ENCODE measurements around the gene NFIB. TPM values are rescaled to one million over a fixed set of nuclear protein-coding genes. Genes with fewer than 3 reads are reported as not detected.

NFIB gene
- total RNA-seq, 1 experiment from 2014 or later, result 75.8 TPM

- Mint-ChIP-seq H3K4me1 (ENCODE audit: low read depth, unreplicated experiment) (no peaks in the 10 kb centered on the region), H3K27me3 (ENCODE audit: unreplicated experiment) (no peaks in the 10 kb centered on the region), H3K9me3 (ENCODE audit: low read depth, unreplicated experiment) (no peaks in the 10 kb centered on the region), H3K4me3 (ENCODE audit: low read depth, unreplicated experiment) (no peak overlapping the region), H3K36me3 (ENCODE audit: insufficient read depth, unreplicated experiment) (no peaks in the 10 kb centered on the region), H3K27ac (ENCODE audit: unreplicated experiment) (no peak overlapping the region)
- DNase-seq, result no peak
- no TSS peak for BruUV-seq (replicated peaks)
- CTCF ChIA-PET, result interaction anchor here (0.6 kb wide), 1 partner anchor 236 kb away, joined by 5 read pairs; no protein-coding TSS in a partner anchor
- no peak for TF ChIP-seq CTCF (IDR thresholded peaks at IDR 0.05; ENCODE audit: unreplicated experiment)
- intact Hi-C loops (cut with micrococcal nuclease; ENCODE audit: unreplicated experiment), result no loop called here
Observed at GRCh38 chr9:14082732-14083131, 231.2 kb downstream of the NFIB start.

GRCh38 chr9:14081745-14082144 is 232.2 kb downstream of the NFIB start:
- no peak overlapping the region for H3K27ac Mint-ChIP-seq (ENCODE audit: unreplicated experiment)
- no TSS peak for BruUV-seq (replicated peaks)
- no peak for TF ChIP-seq CTCF (IDR thresholded peaks at IDR 0.05; ENCODE audit: unreplicated experiment)
- H3K9me3 Mint-ChIP-seq (ENCODE audit: low read depth, unreplicated experiment), result no peaks in the 10 kb centered on the region
- no peaks in the 10 kb centered on the region for H3K27me3 Mint-ChIP-seq (ENCODE audit: unreplicated experiment)
- CTCF ChIA-PET, result no interaction called here
- no peaks in the 10 kb centered on the region for H3K4me1 Mint-ChIP-seq (ENCODE audit: low read depth, unreplicated experiment)
- intact Hi-C loops (cut with micrococcal nuclease; ENCODE audit: unreplicated experiment), result no loop called here
- DNase-seq, result no peak
- H3K36me3 Mint-ChIP-seq (ENCODE audit: insufficient read depth, unreplicated experiment), result no peaks in the 10 kb centered on the region
- H3K4me3 Mint-ChIP-seq (ENCODE audit: low read depth, unreplicated experiment), result no peak overlapping the region

GRCh38 chr9:14080959-14081542 is 232.9 kb downstream of the NFIB start:
- H3K27me3 Mint-ChIP-seq (ENCODE audit: unreplicated experiment), result no peaks in the 10 kb centered on the region
- intact Hi-C loops (cut with micrococcal nuclease; ENCODE audit: unreplicated experiment), result no loop called here
- TF ChIP-seq CTCF (IDR thresholded peaks at IDR 0.05; ENCODE audit: unreplicated experiment), result no peak
- no peaks in the 10 kb centered on the region for H3K4me1 Mint-ChIP-seq (ENCODE audit: low read depth, unreplicated experiment)
- CTCF ChIA-PET, result no interaction called here
- no peak overlapping the region for H3K27ac Mint-ChIP-seq (ENCODE audit: unreplicated experiment)
- no peak for DNase-seq
- no peak overlapping the region for H3K4me3 Mint-ChIP-seq (ENCODE audit: low read depth, unreplicated experiment)
- H3K36me3 Mint-ChIP-seq (ENCODE audit: insufficient read depth, unreplicated experiment), result no peaks in the 10 kb centered on the region
- no TSS peak for BruUV-seq (replicated peaks)
- H3K9me3 Mint-ChIP-seq (ENCODE audit: low read depth, unreplicated experiment), result no peaks in the 10 kb centered on the region

GRCh38 chr9:14079440-14079839 is 234.5 kb downstream of the NFIB start:
- no peaks in the 10 kb centered on the region for H3K9me3 Mint-ChIP-seq (ENCODE audit: low read depth, unreplicated experiment)
- no peak overlapping the region for H3K27ac Mint-ChIP-seq (ENCODE audit: unreplicated experiment)
- H3K27me3 Mint-ChIP-seq (ENCODE audit: unreplicated experiment), result no peaks in the 10 kb centered on the region
- intact Hi-C loops (cut with micrococcal nuclease; ENCODE audit: unreplicated experiment), result no loop called here
- H3K4me3 Mint-ChIP-seq (ENCODE audit: low read depth, unreplicated experiment), result no peak overlapping the region
- no peak for TF ChIP-seq CTCF (IDR thresholded peaks at IDR 0.05; ENCODE audit: unreplicated experiment)
- CTCF ChIA-PET, result no interaction called here
- no peaks in the 10 kb centered on the region for H3K4me1 Mint-ChIP-seq (ENCODE audit: low read depth, unreplicated experiment)
- BruUV-seq (replicated peaks), result no TSS peak
- H3K36me3 Mint-ChIP-seq (ENCODE audit: insufficient read depth, unreplicated experiment), result no peaks in the 10 kb centered on the region
- no peak for DNase-seq

Measured in Calu3 (cell line).